CD4-positive, alpha-beta memory T cell (primary cell): ENCODE results near the gene NRDE2. TPM values are rescaled to one million over a fixed set of nuclear protein-coding genes. Genes with fewer than 3 reads are reported as not detected.

Experiments
- CTCF ChIA-PET: fragments of 350-600 bp; sonication (Branson Sonifier 250); formaldehyde crosslinking; loops from one replicate; lab custom pipeline; 2021; ENCODE audit warnings: inconsistent platforms; ENCODE audit not compliant: partially characterized antibody; lab: Charles Lee
- POLR2A ChIA-PET: fragments of 350-600 bp; sonication (Branson Sonifier 250); formaldehyde crosslinking; loops from one replicate; lab custom pipeline; 2021; ENCODE audit not compliant: partially characterized antibody; lab: Charles Lee
- DNase-seq, 5 donors: peaks; one replicate each; pipeline versions ENCODE4 v3.0.0 to v3.0.0-alpha.2; 2020 to 2022; ENCODE audit warnings: mixed read lengths in 1 of 5
- H3K27ac ChIP-seq: one replicate; pipeline ENCODE4 v1.7.0; 2013; ENCODE audit warnings: low read depth, low read length
- H3K27me3 ChIP-seq: 2 replicates; pipeline ENCODE4 v1.7.0; 2013; ENCODE audit warnings: mild to moderate bottlenecking, low read length, moderate library complexity; ENCODE audit not compliant: insufficient read depth
- H3K36me3 ChIP-seq: 2 replicates; pipeline ENCODE4 v1.7.0; 2013; ENCODE audit warnings: mild to moderate bottlenecking, low read length, moderate library complexity; ENCODE audit not compliant: insufficient read depth
- H3K4me1 ChIP-seq: 2 replicates; pipeline ENCODE4 v1.7.0; 2013; ENCODE audit warnings: mild to moderate bottlenecking, low read length, moderate library complexity; ENCODE audit not compliant: insufficient read depth
- H3K4me3 ChIP-seq, 2 donors: one replicate each; pipeline ENCODE4 v1.7.0; 2013; ENCODE audit warnings: low read length in 2 of 2, mild to moderate bottlenecking in 1 of 2
- H3K9me3 ChIP-seq, 2 donors: one replicate each; pipeline ENCODE4 v1.7.0; 2013; ENCODE audit warnings: low read length in 2 of 2, control low read depth in 1 of 2; ENCODE audit not compliant: control insufficient read depth in 1 of 2
- H3K27ac Mint-ChIP-seq, 7 donors: one replicate each; pipeline ENCODE4 v1.8.0; 2020 to 2021; ENCODE audit warnings: mixed read lengths in 7 of 7, mild to moderate bottlenecking in 6 of 7, inconsistent platforms in 3 of 7, moderate library complexity in 3 of 7
- H3K27me3 Mint-ChIP-seq, 2 donors: one replicate each; pipeline ENCODE4 v1.8.0; 2020 to 2021; ENCODE audit warnings: mixed read lengths in 2 of 2
- H3K36me3 Mint-ChIP-seq, 2 donors: one replicate each; pipeline ENCODE4 v1.8.0; 2020 to 2021; ENCODE audit warnings: mixed read lengths in 2 of 2, inconsistent platforms in 1 of 2, mild to moderate bottlenecking in 1 of 2
- H3K4me1 Mint-ChIP-seq, 4 donors: one replicate each; pipeline ENCODE4 v1.8.0; 2020 to 2021; ENCODE audit warnings: mixed read lengths in 4 of 4, mild to moderate bottlenecking in 1 of 4
- H3K4me3 Mint-ChIP-seq, 8 donors: one replicate each; pipeline ENCODE4 v1.8.0; 2020 to 2021; ENCODE audit warnings: mixed read lengths in 8 of 8, mild to moderate bottlenecking in 7 of 8, moderate library complexity in 6 of 8, inconsistent platforms in 3 of 8
- H3K9me3 Mint-ChIP-seq, 8 donors: one replicate each; pipeline ENCODE4 v1.8.0; 2020 to 2021; ENCODE audit warnings: mixed read lengths in 8 of 8, mild to moderate bottlenecking in 5 of 8, inconsistent platforms in 3 of 8, moderate library complexity in 1 of 8
- intact Hi-C: fragments of 100-400 bp; cut with micrococcal nuclease; formaldehyde crosslinking; loops from one replicate; pipeline ENCODE4 v1.15.1; 2023
- polyA plus RNA-seq, 2 donors: library from polyadenylated mRNA; unstranded; fragments of 300-500 nt; fragmentation: Illumina TruSeq; gene quantifications; one replicate each; pipeline ENCODE4 v1.2.3, GENCODE V29; 2021
- total RNA-seq, 2 experiments: library from RNA; stranded (reverse); gene quantifications; one replicate each; pipeline ENCODE4 v1.2.3, GENCODE V29; 2021

NRDE2 gene
- total and polyA plus RNA-seq, 4 experiments from 2014 or later = 4.4 to 32.6 (median 18.5) TPM

- Histone ChIP-seq H3K4me1 (no peaks in the 10 kb centered on the region), H3K27ac (no peak overlapping the region), H3K27me3 (no peaks in the 10 kb centered on the region), H3K4me3 (no peak overlapping the region), H3K36me3 (peaks cover 12% of the 10 kb centered on the region), H3K9me3 (no peaks in the 10 kb centered on the region)
- no peak for DNase-seq
- CTCF ChIA-PET = no interaction called here
- H3K4me1 Mint-ChIP-seq = no peaks in the 10 kb centered on the region
- intact Hi-C loops = no loop called here
- POLR2A ChIA-PET = no interaction called here
- H3K9me3 Mint-ChIP-seq = peaks cover 0 to 1% (median 0%) of the 10 kb centered on the region in 8 donors
- no peak overlapping the region for H3K27ac Mint-ChIP-seq
- H3K27me3 Mint-ChIP-seq = no peaks in the 10 kb centered on the region
- H3K4me3 Mint-ChIP-seq = no peak overlapping the region
- H3K36me3 Mint-ChIP-seq = peaks cover 17 to 57% of the 10 kb centered on the region in 2 donors
Measured at GRCh38 chr14:90281261-90281660, 50.5 kb downstream of the NRDE2 start.

DNA sequence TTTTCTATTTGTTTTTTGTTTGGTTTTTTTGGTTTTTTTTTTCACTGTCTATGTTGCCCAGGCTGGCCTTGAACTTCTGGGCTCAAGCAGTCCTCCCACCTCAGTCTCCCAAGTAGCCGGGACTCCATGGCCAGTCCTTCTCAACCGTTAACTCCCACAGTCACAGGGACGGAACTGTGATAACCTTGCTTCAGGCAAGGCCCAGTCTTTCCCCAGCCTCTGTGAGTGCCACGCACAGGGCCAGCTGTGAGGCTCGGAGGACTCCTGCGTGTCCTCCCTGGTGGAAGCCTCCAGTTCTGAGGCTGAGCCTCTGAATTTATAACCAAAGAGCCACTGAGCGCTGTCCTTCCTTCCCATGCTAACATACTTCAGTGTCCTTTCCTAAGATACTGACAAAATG lies 51.6 kb downstream of the NRDE2 start:
- H3K4me3 Mint-ChIP-seq = no peak overlapping the region
- ChIA-PET POLR2A (no interaction called here), CTCF (no interaction called here)
- H3K36me3 ChIP-seq = peaks cover 7% of the 10 kb centered on the region
- H3K4me1 Mint-ChIP-seq = peaks cover 2 to 9% (median 5%) of the 10 kb centered on the region in 4 donors
- intact Hi-C loops = no loop called here
- H3K27ac Mint-ChIP-seq = peak overlapping the region in 2 of 7 donors; percentile 19 to 39
- peaks cover 11 to 56% of the 10 kb centered on the region in 2 donors for H3K36me3 Mint-ChIP-seq
- H3K4me3 ChIP-seq = no peak overlapping the region
- no peaks in the 10 kb centered on the region for H3K27me3 Mint-ChIP-seq
- peaks cover 8% of the 10 kb centered on the region for H3K4me1 ChIP-seq
- no peaks in the 10 kb centered on the region for H3K27me3 ChIP-seq
- H3K9me3 Mint-ChIP-seq = peaks cover 0 to 1% (median 0%) of the 10 kb centered on the region in 8 donors
- H3K27ac ChIP-seq = no peak overlapping the region
- DNase-seq = no peak
- H3K9me3 ChIP-seq = no peaks in the 10 kb centered on the region

DNA sequence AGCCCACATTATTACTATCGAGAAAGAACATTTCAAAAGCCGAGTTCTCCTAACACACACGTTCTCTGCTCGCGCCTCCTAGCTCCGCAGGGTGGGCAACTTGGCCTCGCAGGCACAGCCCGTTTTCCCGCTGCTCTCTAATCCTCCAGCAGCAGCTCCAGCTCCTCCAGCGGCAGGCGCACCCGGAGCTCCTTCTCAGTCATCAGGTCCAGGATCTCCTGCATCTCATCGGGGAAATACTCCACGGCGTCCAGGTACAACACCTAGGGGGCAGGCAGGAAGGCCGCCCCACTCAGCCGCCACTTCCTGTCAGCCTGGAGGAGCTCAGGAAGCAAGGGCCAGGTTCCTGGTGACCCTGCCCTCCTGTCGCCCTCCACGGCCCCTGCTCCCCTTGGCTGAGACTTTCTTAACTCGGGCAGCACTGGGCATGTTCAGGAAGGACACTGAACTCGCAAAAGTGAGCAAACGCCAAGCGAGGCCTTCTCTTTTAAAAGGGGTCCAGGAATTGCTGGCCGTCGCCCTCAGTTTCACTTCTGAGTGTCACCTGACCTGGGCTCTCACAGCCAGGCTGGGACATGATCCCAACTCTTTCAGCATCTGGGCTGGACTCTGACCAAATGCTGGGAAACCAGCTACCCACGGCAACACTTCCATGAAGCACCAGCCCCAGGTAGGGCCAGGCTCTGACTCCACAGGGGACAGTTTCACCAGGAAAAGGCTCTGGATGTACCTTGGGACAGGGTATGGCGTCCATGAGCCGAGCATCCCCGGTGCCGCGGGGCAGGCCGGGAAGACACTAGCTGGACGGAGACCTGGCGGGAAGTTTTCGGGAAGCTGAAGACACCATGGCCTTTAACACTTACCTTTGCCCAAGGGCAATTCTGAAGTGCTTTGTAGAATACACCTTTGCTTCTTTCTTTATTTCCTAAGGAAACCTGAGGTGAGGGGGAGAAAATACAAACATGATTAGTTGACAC lies 53.3 kb downstream of the NRDE2 start:
- POLR2A ChIA-PET = no interaction called here
- CTCF ChIA-PET = no interaction called here

DNA sequence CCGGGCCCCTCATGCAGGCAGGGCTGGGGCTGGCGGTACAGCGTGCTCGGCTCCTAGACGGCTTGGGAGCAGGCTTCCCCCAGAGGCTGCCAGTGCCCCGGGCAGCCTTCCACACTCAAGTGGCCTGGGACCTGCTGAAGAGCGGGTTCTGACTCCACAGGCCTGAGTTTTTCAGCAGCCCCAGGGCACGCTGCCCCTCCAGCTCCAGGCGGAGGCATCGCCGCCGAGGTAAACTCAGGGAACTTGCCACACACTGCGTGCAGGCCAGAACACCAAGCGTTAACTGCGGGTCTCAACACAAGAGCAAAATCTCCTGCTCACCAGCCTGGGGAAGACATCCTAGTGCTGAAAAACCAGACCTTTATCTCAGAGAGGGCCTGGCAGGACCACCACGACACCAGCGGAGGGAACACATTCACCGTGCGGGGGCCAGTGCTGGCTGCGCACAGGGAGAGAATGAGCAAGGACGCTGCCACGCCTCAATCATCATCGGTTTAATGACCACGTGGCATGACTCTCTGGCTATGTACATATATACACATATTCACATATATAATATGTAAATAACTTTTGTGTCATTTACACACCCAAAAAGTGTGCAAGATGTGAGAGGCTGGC lies 54.1 kb downstream of the NRDE2 start:
- Histone ChIP-seq H3K36me3 (peaks cover 11% of the 10 kb centered on the region), H3K4me3 (no peak overlapping the region), H3K4me1 (peaks cover 11% of the 10 kb centered on the region), H3K9me3 (no peaks in the 10 kb centered on the region), H3K27ac (no peak overlapping the region), H3K27me3 (no peaks in the 10 kb centered on the region)
- intact Hi-C loops = no loop called here
- Mint-ChIP-seq H3K4me1 (peaks cover 9 to 17% (median 12%) of the 10 kb centered on the region in 4 donors), H3K9me3 (peaks cover 0 to 1% (median 0%) of the 10 kb centered on the region in 8 donors), H3K36me3 (peaks cover 14 to 64% of the 10 kb centered on the region in 2 donors), H3K4me3 (no peak overlapping the region), H3K27ac (no peak overlapping the region), H3K27me3 (no peaks in the 10 kb centered on the region)
- DNase-seq = no peak
- POLR2A ChIA-PET = no interaction called here
- CTCF ChIA-PET = no interaction called here

More for the DNA sequence above, 53.3 kb downstream of the NRDE2 start:
- Mint-ChIP-seq H3K27ac (peak overlapping the region in 2 of 7 donors; percentile 27 to 82), H3K27me3 (no peaks in the 10 kb centered on the region), H3K4me1 (peaks cover 9 to 17% (median 12%) of the 10 kb centered on the region in 4 donors), H3K4me3 (no peak overlapping the region), H3K36me3 (peaks cover 14 to 65% of the 10 kb centered on the region in 2 donors), H3K9me3 (peaks cover 0 to 1% (median 0%) of the 10 kb centered on the region in 8 donors)
- Histone ChIP-seq H3K27ac (no peak overlapping the region), H3K9me3 (no peaks in the 10 kb centered on the region), H3K36me3 (peaks cover 7% of the 10 kb centered on the region), H3K4me1 (peaks cover 11% of the 10 kb centered on the region), H3K27me3 (no peaks in the 10 kb centered on the region), H3K4me3 (no peak overlapping the region)
- no peak for DNase-seq
- intact Hi-C loops = no loop called here

GRCh38 chr14:90276646-90277367 lies 54.9 kb downstream of the NRDE2 start:
- Histone ChIP-seq H3K4me1 (peaks cover 11% of the 10 kb centered on the region), H3K4me3 (no peak overlapping the region), H3K36me3 (peaks cover 13% of the 10 kb centered on the region), H3K27me3 (no peaks in the 10 kb centered on the region), H3K27ac (no peak overlapping the region), H3K9me3 (no peaks in the 10 kb centered on the region)
- no peak for DNase-seq
- CTCF ChIA-PET = interaction anchor here (1.4 kb wide), 1 partner anchor 11 kb away, joined by 3 read pairs; no protein-coding TSS in a partner anchor
- Mint-ChIP-seq H3K27me3 (no peaks in the 10 kb centered on the region), H3K36me3 (peaks cover 14 to 63% of the 10 kb centered on the region in 2 donors), H3K4me3 (no peak overlapping the region), H3K4me1 (peaks cover 9 to 17% (median 12%) of the 10 kb centered on the region in 4 donors), H3K27ac (peak overlapping the region in 2 of 7 donors; percentile 12 to 63), H3K9me3 (peaks cover 0 to 1% (median 0%) of the 10 kb centered on the region in 8 donors)
- POLR2A ChIA-PET = no interaction called here
- intact Hi-C loops = no loop called here

GRCh38 chr14:90275820-90276219 lies 55.9 kb downstream of the NRDE2 start:
- Mint-ChIP-seq H3K27me3 (no peaks in the 10 kb centered on the region), H3K4me3 (peak overlapping the region in 1 of 8 donors; percentile 5), H3K4me1 (peaks cover 9 to 17% (median 12%) of the 10 kb centered on the region in 4 donors), H3K36me3 (peaks cover 21 to 66% of the 10 kb centered on the region in 2 donors), H3K9me3 (peaks cover 0 to 1% (median 0%) of the 10 kb centered on the region in 8 donors), H3K27ac (peak overlapping the region in 4 of 7 donors; percentile 8 to 82 (median 38))
- Histone ChIP-seq H3K4me3 (no peak overlapping the region), H3K27ac (no peak overlapping the region), H3K4me1 (peaks cover 11% of the 10 kb centered on the region), H3K36me3 (peaks cover 21% of the 10 kb centered on the region), H3K27me3 (no peaks in the 10 kb centered on the region), H3K9me3 (no peaks in the 10 kb centered on the region)
- intact Hi-C loops = no loop called here
- DNase-seq = no peak
- ChIA-PET POLR2A (no interaction called here), CTCF (interaction anchor here (1.4 kb wide), 1 partner anchor 10 kb away, joined by 3 read pairs; no protein-coding TSS in a partner anchor)
